SJSA1 (cell line): Measurements from ENCODE around the gene SCGN. TPM values are rescaled to one million over a fixed set of nuclear protein-coding genes. Genes with fewer than 3 reads are reported as not detected.
"Not testable (repeated sequence)": the region's sequence is repeated elsewhere in the genome, so short reads cannot be mapped to it uniquely, and the experiment has no call there.

Experiments used
- DNase-seq, 2 experiments: peaks; one replicate each; pipeline ENCODE4 v3.0.0-alpha.2; 2015 to 2020; ENCODE audit warnings: low spot score in 2 of 2, low read depth in 1 of 2
- H3K27ac ChIP-seq: fragments of 250-450 bp; sonication (Bioruptor Pico); 2 replicates; pipeline ENCODE4 v1.5.1; 2020; ENCODE audit warnings: mild to moderate bottlenecking, moderate library complexity
- H3K27me3 ChIP-seq: fragments of 250-450 bp; sonication (Bioruptor Pico); replicated peaks from 2 replicates; pipeline ENCODE4 v1.5.1; 2020; ENCODE audit warnings: mild to moderate bottlenecking, moderate library complexity
- H3K36me3 ChIP-seq: fragments of 250-450 bp; sonication (Bioruptor Pico); 2 replicates; pipeline ENCODE4 v1.5.1; 2020; ENCODE audit warnings: mild to moderate bottlenecking
- H3K4me1 ChIP-seq: fragments of 250-450 bp; sonication (Bioruptor Pico); replicated peaks from 2 replicates; pipeline ENCODE4 v1.6.1; 2021; ENCODE audit warnings: mild to moderate bottlenecking
- H3K4me3 ChIP-seq: fragments of 250-450 bp; sonication (Bioruptor Pico); 2 replicates; pipeline ENCODE4 v1.5.1; 2020; ENCODE audit warnings: mild to moderate bottlenecking
- H3K9me3 ChIP-seq: fragments of 250-450 bp; sonication (Bioruptor Pico); replicated peaks from 2 replicates; pipeline ENCODE4 v1.5.1; 2020; ENCODE audit warnings: mild to moderate bottlenecking
- total RNA-seq: library from RNA; depleted of rRNA; stranded (reverse); fragments of >200 nt; shearing (Covaris generic); gene quantifications from 2 replicates; pipeline ENCODE4 v1.2.3, GENCODE V29; 2014; rRNA removed

Gene SCGN
- total RNA-seq, 1 experiment from 2014 or later, result not detected

- Histone ChIP-seq H3K27ac (no peak overlapping the region), H3K36me3 (no peaks in the 10 kb centered on the region), H3K9me3 (no peaks in the 10 kb centered on the region), H3K4me3 (no peak overlapping the region), H3K4me1 (no peaks in the 10 kb centered on the region), H3K27me3 (peaks cover 5% of the 10 kb centered on the region; the same call in 1 of the 2 replicates)
- DNase-seq, result no peak
These were observed 80.6 kb downstream of the SCGN start for GRCh38 chr6:25732468-25733198.

DNA sequence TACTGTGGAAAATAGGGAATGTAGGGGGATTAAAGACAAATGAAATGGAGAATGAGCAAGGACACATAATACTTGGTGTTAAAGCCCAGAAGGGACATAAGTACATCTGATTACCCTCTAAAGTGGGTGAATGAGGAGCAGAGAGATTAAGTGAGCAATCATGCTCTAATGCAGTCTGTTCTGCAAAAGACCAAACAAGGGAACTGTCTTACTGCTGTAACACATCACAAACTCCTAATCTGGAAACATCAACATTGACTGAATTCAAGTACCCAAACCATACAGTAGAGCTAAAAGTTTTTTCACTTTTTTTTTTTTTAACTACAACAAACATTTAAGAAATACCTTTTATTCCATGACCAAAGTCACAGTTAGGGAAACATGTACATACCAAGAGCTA, 83.2 kb downstream of the SCGN start:
- no peaks in the 10 kb centered on the region for H3K36me3 ChIP-seq
- no peak overlapping the region for H3K4me3 ChIP-seq
- no peak for DNase-seq
- no peaks in the 10 kb centered on the region for H3K4me1 ChIP-seq
- peaks cover 5% of the 10 kb centered on the region; the same call in 1 of the 2 replicates for H3K27me3 ChIP-seq
- H3K27ac ChIP-seq, result no peak overlapping the region
- no peaks in the 10 kb centered on the region for H3K9me3 ChIP-seq

GRCh38 chr6:25743868-25744267, 91.9 kb downstream of the SCGN start:
- no peaks in the 10 kb centered on the region for H3K36me3 ChIP-seq
- no peak overlapping the region for H3K27ac ChIP-seq
- no peaks in the 10 kb centered on the region for H3K27me3 ChIP-seq
- no peaks in the 10 kb centered on the region for H3K4me1 ChIP-seq
- no peak for DNase-seq
- H3K9me3 ChIP-seq, result no peaks in the 10 kb centered on the region
- no peak overlapping the region for H3K4me3 ChIP-seq

DNA sequence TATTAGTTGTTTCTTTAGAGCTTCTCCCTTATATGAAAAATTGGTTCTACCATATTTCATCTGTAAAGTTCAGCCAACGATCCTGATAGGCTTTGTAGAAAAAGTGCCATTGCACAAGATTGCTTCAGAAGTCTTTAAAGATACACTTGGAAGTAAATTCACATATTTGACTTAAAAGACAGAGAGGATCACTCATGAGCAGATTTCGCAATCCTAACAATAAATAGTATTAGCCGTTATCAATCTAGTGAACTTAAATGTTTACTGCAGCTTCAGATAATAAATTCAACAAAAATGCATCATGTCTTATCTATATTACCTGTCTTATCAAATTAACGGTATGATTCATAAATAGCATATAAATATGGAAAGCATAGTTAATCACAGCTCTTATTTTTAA, 93.8 kb downstream of the SCGN start:
- Histone ChIP-seq H3K27ac (no peak overlapping the region), H3K4me1 (no peaks in the 10 kb centered on the region), H3K27me3 (no peaks in the 10 kb centered on the region), H3K4me3 (no peak overlapping the region), H3K9me3 (no peaks in the 10 kb centered on the region), H3K36me3 (no peaks in the 10 kb centered on the region)
- no peak for DNase-seq

GRCh38 chr6:25746968-25747367, 95.0 kb downstream of the SCGN start:
- Histone ChIP-seq H3K9me3 (no peaks in the 10 kb centered on the region), H3K4me1 (no peaks in the 10 kb centered on the region), H3K27ac (no peak overlapping the region), H3K36me3 (no peaks in the 10 kb centered on the region), H3K4me3 (no peak overlapping the region), H3K27me3 (no peaks in the 10 kb centered on the region)
- no peak for DNase-seq

- no peaks in the 10 kb centered on the region for H3K9me3 ChIP-seq
- no peak overlapping the region for H3K27ac ChIP-seq
- DNase-seq, result no peak
- no peaks in the 10 kb centered on the region for H3K4me1 ChIP-seq
- H3K27me3 ChIP-seq, result no peaks in the 10 kb centered on the region
- no peak overlapping the region for H3K4me3 ChIP-seq
- H3K36me3 ChIP-seq, result no peaks in the 10 kb centered on the region
These were observed 95.5 kb downstream of the SCGN start for GRCh38 chr6:25747477-25747876.

GRCh38 chr6:25748049-25748448, 96.0 kb downstream of the SCGN start:
- H3K4me3 ChIP-seq, result no peak overlapping the region
- no peaks in the 10 kb centered on the region for H3K4me1 ChIP-seq
- H3K36me3 ChIP-seq, result no peaks in the 10 kb centered on the region
- no peaks in the 10 kb centered on the region for H3K9me3 ChIP-seq
- no peak for DNase-seq
- H3K27me3 ChIP-seq, result no peaks in the 10 kb centered on the region
- no peak overlapping the region for H3K27ac ChIP-seq

- H3K9me3 ChIP-seq, H3K4me3 ChIP-seq, H3K36me3 ChIP-seq, DNase-seq, H3K4me1 ChIP-seq, H3K27ac ChIP-seq, H3K27me3 ChIP-seq: not testable (repeated sequence)
These were observed 96.8 kb downstream of the SCGN start for GRCh38 chr6:25748601-25749517.

DNA sequence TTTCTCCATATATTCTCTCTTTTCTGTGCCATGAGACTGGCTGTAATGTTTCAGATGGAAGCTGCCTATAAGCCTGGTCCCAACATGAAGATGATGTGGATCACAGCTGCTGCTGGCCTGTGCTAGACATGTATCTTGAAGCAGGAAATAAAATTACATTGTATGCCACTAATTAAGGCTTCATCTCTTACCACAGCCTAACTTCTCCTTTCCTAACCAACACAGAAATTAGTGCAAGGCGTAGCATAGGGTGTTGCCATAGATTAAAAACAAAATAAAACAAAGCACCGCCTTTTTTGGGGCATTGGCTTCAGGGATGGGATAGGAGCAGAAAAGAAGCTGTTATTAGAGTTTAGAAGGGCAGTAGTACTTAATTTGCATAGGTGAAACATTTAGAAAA, 97.8 kb downstream of the SCGN start:
- Histone ChIP-seq H3K4me1 (no peaks in the 10 kb centered on the region), H3K9me3 (no peaks in the 10 kb centered on the region), H3K27me3 (no peaks in the 10 kb centered on the region), H3K4me3 (no peak overlapping the region), H3K27ac (no peak overlapping the region), H3K36me3 (no peaks in the 10 kb centered on the region)
- no peak for DNase-seq

- no peak for DNase-seq
- H3K4me3 ChIP-seq, result no peak overlapping the region
- H3K36me3 ChIP-seq, result no peaks in the 10 kb centered on the region
- no peak overlapping the region for H3K27ac ChIP-seq
- H3K27me3 ChIP-seq, result no peaks in the 10 kb centered on the region
- no peaks in the 10 kb centered on the region for H3K9me3 ChIP-seq
- no peaks in the 10 kb centered on the region for H3K4me1 ChIP-seq
These were observed 98.9 kb downstream of the SCGN start for GRCh38 chr6:25750906-25751305.

Other genes starting within 250 kb of the SCGN start
- not detected in 2 replicates for gene SLC17A4, start 102.5 kb downstream of the SCGN start, total RNA-seq
- not detected in 2 replicates for gene SLC17A1, start 179.8 kb downstream of the SCGN start, total RNA-seq
- not detected in 2 replicates for gene SLC17A3, start 222.0 kb downstream of the SCGN start, total RNA-seq